ENCODE results near the gene PSMB1.

GRCh38 chr6:170553534-170554012 lies 466 bp upstream of the PSMB1 start:
- TF ChIP-seq POLR2A (IDR thresholded peaks at IDR 0.05): no peak
- no peak for TF ChIP-seq CTCF (IDR thresholded peaks at IDR 0.05)
